Breast epithelium (tissue), 4 donors: ENCODE results near the gene ETFA. TPM values are rescaled to one million over a fixed set of nuclear protein-coding genes. Genes with fewer than 3 reads are reported as not detected.

Experiments used
- DNase-seq, 2 donors: peaks; one replicate each; pipeline ENCODE4 v3.0.0-alpha.2; 2019; ENCODE audit warnings: low spot score in 2 of 2
- H3K27ac ChIP-seq, 2 donors: fragments of 200-600 bp; sonication (generic) in 1 of 2; one replicate each; pipeline ENCODE4 v1.5.1; 2016 to 2019; ENCODE audit warnings: mild to moderate bottlenecking in 1 of 2
- H3K27me3 ChIP-seq, 2 donors: fragments of 200-600 bp; sonication (generic) in 1 of 2; one replicate each; pipeline versions ENCODE4 v1.5.1 to v1.6.0; 2017 to 2019; ENCODE audit warnings: control low read depth in 1 of 2, mild to moderate bottlenecking in 1 of 2
- H3K36me3 ChIP-seq: fragments of 200-600 bp; one replicate; pipeline ENCODE4 v1.5.1; 2019
- H3K4me1 ChIP-seq, 2 donors: fragments of 200-600 bp; sonication (generic); one replicate each; pipeline ENCODE4 v1.5.1; 2016 to 2019; ENCODE audit warnings: control low read depth in 1 of 2
- H3K4me3 ChIP-seq, 3 donors: fragments of 200-600 bp; sonication (generic); 1 replicate in 2 of 3; 2 replicates in 1 of 3; pipeline ENCODE4 v1.5.1; 2016 to 2019; ENCODE audit warnings: mild to moderate bottlenecking in 3 of 3, moderate library complexity in 2 of 3
- H3K9me3 ChIP-seq, 2 donors: fragments of 200-600 bp; sonication (generic) in 1 of 2; one replicate each; pipeline ENCODE4 v1.5.1; 2016 to 2019; ENCODE audit warnings: control low read depth in 1 of 2
- POLR2A ChIP-seq: fragments of 450-650 bp; IDR thresholded peaks from one replicate; pipeline ENCODE4 v1.6.1; 2016; ENCODE audit warnings: antibody characterized with exemption, mild to moderate bottlenecking, moderate library complexity
- POLR2AphosphoS5 ChIP-seq, 3 donors: sonication (generic); formaldehyde crosslinking; IDR thresholded peaks; one replicate each; pipeline ENCODE4 v1.6.1; 2017; ENCODE audit warnings: antibody characterized with exemption in 3 of 3
- intact Hi-C: fragments of 100-400 bp; cut with DNase I; formaldehyde crosslinking; loops from one replicate; pipeline ENCODE4 v1.15.1; 2023; ENCODE audit warnings: low total_unique reads
- total RNA-seq, 3 donors: library from RNA; depleted of rRNA; stranded (reverse); fragments of >200 nt; gene quantifications; one replicate each; pipeline ENCODE4 v1.1.0, GENCODE V29; 2016
- TF ChIP-seq, protein P1 (sequence below), 3 donors: fragments of 450-650 bp; IDR thresholded peaks; one replicate each; pipeline ENCODE4 v1.5.1; 2016 to 2017; ENCODE audit warnings: antibody characterized with exemption in 3 of 3, mild to moderate bottlenecking in 3 of 3, moderate library complexity in 3 of 3

Gene ETFA
- total RNA-seq, 3 donors from 2014 or later: 96.0 to 108 (median 108) TPM

DNA sequence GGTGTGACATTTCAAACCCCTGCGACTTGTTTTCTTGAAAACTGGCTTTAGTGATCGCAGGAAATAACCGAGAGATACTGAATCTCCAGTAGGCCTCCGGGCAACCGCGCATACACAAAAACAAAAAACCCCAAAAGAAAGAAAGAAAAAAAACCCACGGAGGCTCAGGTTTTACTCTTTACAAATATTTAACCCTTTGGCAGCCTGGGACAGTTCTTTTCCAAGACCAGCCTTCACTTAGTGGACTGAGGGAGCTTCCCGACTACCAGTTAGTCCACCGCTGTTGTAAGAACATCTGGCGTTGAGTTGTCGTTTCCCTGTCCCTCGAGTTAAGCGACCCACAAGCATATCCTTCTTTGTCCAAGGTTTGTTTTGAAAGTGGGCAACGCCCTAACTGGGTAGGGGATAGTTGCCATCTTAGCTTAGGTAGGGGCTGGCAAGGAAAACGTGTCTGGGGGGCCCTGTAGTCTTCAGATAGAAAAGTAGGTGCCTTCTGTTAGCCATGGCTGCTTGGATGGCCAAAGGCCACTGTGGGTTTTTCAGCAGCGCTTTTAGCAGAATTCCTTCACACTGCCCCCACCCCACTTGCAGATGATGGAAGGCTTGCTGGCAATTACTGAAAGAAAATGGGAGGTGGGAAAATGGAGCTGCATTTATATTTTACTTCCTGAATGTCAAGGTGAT lies 32.2 kb upstream of the ETFA start:
- Histone ChIP-seq H3K27me3 (peaks cover 34 to 96% of the 10 kb centered on the region in 2 donors), H3K4me3 (no peak overlapping the region), H3K36me3 (no peaks in the 10 kb centered on the region), H3K4me1 (peaks cover 12 to 24% of the 10 kb centered on the region in 2 donors), H3K9me3 (no peaks in the 10 kb centered on the region), H3K27ac (no peak overlapping the region)
- no peak for DNase-seq
- TF ChIP-seq POLR2A: no peak
- TF ChIP-seq, protein P1, sequence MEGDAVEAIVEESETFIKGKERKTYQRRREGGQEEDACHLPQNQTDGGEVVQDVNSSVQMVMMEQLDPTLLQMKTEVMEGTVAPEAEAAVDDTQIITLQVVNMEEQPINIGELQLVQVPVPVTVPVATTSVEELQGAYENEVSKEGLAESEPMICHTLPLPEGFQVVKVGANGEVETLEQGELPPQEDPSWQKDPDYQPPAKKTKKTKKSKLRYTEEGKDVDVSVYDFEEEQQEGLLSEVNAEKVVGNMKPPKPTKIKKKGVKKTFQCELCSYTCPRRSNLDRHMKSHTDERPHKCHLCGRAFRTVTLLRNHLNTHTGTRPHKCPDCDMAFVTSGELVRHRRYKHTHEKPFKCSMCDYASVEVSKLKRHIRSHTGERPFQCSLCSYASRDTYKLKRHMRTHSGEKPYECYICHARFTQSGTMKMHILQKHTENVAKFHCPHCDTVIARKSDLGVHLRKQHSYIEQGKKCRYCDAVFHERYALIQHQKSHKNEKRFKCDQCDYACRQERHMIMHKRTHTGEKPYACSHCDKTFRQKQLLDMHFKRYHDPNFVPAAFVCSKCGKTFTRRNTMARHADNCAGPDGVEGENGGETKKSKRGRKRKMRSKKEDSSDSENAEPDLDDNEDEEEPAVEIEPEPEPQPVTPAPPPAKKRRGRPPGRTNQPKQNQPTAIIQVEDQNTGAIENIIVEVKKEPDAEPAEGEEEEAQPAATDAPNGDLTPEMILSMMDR (IDR thresholded peaks at IDR 0.05): no peak
- TF ChIP-seq POLR2AphosphoS5 (IDR thresholded peaks at IDR 0.05): no peak
- intact Hi-C loops: no loop called here

DNA sequence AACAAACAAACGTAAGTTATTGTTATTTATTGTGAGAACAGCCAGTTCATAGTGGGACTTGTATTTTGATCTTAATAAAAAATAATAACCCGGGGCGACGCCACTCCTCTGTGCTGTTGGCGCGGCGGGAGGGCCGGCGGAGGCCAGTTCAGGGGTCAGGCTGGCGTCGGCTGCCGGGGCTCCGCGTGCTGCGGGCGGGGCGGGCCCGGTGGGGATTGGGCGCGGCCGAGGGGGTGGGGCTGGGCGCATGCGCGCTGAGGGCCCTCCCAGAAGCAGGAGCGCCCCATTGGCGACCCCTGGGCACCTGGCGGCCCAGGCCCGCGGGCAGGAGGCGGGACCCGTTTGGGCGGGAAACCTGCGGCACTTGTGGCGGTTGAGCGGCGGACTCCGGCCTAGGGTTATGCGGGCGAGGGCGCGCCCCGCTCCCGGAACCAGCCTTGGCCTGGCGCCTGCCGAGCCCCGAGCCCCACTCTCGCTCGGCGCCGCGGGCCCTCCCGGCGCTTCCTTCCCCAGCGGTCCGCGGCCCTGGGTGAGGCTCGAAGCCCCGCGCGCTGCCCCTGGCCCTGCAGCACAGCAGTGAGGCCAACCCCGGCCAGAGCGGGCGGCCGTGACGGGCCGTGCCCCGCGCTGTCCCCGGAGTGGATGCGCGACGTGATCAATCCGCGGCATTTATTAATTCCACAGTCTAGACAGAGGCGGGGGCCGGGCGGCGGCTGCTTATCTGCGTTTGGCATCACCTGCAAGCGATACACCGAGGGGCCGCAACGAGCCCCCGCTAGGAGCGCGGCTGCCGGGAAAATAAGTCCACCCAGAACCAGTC lies 31.3 kb upstream of the ETFA start:
- Histone ChIP-seq H3K4me1 (peaks cover 12 to 24% of the 10 kb centered on the region in 2 donors), H3K4me3 (peak overlapping the region in 1 of 3 donors; percentile 63), H3K9me3 (no peaks in the 10 kb centered on the region), H3K27ac (no peak overlapping the region), H3K27me3 (peaks cover 34 to 100% of the 10 kb centered on the region in 2 donors), H3K36me3 (no peaks in the 10 kb centered on the region)
- TF ChIP-seq POLR2AphosphoS5 (IDR thresholded peaks at IDR 0.05) (no peak), POLR2A (no peak)
- TF ChIP-seq, protein P1 (IDR thresholded peaks at IDR 0.05): no peak
- intact Hi-C loops: no loop called here
- no peak for DNase-seq

DNA sequence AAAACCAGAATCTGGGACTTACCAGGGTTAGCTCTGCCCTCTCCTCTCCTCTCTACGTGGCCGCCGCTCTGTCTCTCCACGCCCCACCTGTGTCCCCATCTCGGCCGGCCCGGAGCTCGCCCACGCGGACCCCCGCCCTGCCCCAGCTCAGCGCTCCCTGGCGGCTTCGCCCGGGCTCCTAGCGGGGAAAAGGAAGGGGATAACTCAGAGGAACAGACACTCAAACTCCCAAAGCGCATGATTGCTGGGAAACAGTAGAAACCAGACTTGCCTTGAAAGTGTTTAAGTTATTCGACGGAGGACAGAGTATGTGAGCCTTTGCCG lies 30.8 kb upstream of the ETFA start:
- Histone ChIP-seq H3K4me1 (peaks cover 12 to 24% of the 10 kb centered on the region in 2 donors), H3K4me3 (peak overlapping the region in 2 of 3 donors; percentile 41 to 63), H3K27ac (no peak overlapping the region), H3K27me3 (peaks cover 32 to 100% of the 10 kb centered on the region in 2 donors), H3K36me3 (no peaks in the 10 kb centered on the region), H3K9me3 (no peaks in the 10 kb centered on the region)
- DNase-seq: no peak
- intact Hi-C loops: no loop called here
- TF ChIP-seq, protein P1 (IDR thresholded peaks at IDR 0.05): no peak
- TF ChIP-seq POLR2AphosphoS5 (IDR thresholded peaks at IDR 0.05) (no peak), POLR2A (no peak)

DNA sequence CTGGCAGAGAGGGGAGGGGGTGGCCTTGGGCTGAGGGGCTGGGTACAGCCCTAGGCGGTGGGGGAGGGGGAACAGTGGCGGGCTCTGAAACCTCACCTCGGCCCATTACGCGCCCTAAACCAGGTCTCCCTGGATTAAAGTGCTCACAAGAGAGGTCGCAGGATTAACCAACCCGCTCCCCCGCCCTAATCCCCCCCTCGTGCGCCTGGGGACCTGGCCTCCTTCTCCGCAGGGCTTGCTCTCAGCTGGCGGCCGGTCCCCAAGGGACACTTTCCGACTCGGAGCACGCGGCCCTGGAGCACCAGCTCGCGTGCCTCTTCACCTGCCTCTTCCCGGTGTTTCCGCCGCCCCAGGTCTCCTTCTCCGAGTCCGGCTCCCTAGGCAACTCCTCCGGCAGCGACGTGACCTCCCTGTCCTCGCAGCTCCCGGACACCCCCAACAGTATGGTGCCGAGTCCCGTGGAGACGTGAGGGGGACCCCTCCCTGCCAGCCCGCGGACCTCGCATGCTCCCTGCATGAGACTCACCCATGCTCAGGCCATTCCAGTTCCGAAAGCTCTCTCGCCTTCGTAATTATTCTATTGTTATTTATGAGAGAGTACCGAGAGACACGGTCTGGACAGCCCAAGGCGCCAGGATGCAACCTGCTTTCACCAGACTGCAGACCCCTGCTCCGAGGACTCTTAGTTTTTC lies 30.2 kb upstream of the ETFA start:
- Histone ChIP-seq H3K9me3 (no peaks in the 10 kb centered on the region), H3K27me3 (peaks cover 30 to 100% of the 10 kb centered on the region in 2 donors), H3K4me3 (peak overlapping the region in 2 of 3 donors; percentile 41 to 63), H3K36me3 (no peaks in the 10 kb centered on the region), H3K27ac (no peak overlapping the region), H3K4me1 (peaks cover 12 to 20% of the 10 kb centered on the region in 2 donors)
- TF ChIP-seq POLR2A: no peak
- no peak for TF ChIP-seq POLR2AphosphoS5 (IDR thresholded peaks at IDR 0.05)
- TF ChIP-seq, protein P1 (IDR thresholded peaks at IDR 0.05): no peak
- no peak for DNase-seq
- intact Hi-C loops: no loop called here
